Measurements from ENCODE around the gene LRRC10. TPM values are rescaled to one million over a fixed set of nuclear protein-coding genes. Genes with fewer than 3 reads are reported as not detected.
A peak's percentile ranks its signal among the peaks of the same experiment; 100 is the strongest.

LRRC10 gene
- polyA plus RNA-seq, 2 of the 4 experiments (the other 2 are of a cell fraction), result not detected

DNA sequence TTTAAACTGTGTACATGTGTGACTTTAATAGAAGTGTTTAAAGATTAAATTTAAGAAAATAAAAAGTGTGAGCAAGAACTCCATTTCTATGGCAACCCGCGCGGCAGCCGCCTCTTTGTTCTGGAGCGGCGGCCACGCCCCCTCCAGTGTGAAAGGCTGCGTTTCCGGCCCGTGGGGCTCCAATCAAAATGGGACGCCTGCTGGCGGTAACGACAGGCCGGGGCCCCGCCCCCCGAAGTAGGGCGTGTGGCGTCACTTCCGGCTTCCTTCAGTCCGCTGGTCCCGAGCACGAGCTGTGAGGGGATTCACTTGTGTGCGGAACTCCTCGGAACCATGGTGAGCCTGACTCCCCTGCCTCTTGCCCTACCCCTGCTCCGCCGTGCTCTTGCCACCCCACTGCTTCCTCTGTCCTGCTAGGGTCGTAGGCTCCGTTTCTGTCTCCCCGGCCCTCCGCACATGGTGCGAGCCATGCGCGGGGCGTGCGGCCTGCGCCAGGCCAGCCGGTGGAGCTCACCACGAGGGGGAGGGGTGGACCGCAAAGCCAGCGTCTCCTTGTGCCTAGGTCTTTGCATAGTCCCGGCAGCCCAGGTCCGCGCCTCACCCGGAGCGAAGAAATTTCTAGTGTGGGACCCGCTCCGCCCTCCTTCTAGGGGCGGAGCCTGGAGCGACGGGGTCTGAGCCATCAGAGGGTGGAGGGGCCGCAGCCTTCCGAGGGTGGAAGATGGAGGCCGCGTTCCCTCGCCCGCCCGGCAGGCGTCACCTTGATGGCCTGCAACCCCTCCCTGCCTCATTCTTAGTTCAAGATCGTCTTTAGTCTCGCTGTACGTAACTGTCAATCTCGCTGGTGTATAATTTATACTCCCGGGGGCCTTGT lies 25.3 kb downstream of the LRRC10 start, which contains the start of gene CCT2 (continued):
- TF ChIP-seq RAD21 (conservative IDR thresholded peaks at IDR 0.05 in 1 of 2, IDR thresholded peaks at IDR 0.05 in 1 of 2), result peak in 1 of 2 experiments; percentile 29; a peak in 2 of 5 replicates
- TF ChIP-seq ZC3H11A (IDR thresholded peaks at IDR 0.05), result no peak
- TF ChIP-seq, protein P1, sequence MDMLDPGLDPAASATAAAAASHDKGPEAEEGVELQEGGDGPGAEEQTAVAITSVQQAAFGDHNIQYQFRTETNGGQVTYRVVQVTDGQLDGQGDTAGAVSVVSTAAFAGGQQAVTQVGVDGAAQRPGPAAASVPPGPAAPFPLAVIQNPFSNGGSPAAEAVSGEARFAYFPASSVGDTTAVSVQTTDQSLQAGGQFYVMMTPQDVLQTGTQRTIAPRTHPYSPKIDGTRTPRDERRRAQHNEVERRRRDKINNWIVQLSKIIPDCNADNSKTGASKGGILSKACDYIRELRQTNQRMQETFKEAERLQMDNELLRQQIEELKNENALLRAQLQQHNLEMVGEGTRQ (IDR thresholded peaks at IDR 0.05), result 0 out of 2 replicates have a peak, but pooled peaks have one; percentile 5
- TF ChIP-seq, protein P2, sequence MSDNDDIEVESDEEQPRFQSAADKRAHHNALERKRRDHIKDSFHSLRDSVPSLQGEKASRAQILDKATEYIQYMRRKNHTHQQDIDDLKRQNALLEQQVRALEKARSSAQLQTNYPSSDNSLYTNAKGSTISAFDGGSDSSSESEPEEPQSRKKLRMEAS (IDR thresholded peaks at IDR 0.05), result peak; percentile 99
- 0 out of 2 replicates have a peak, but pooled peaks have one; percentile 52 for TF ChIP-seq HOXB13 (CRISPR knock-in tag; IDR thresholded peaks at IDR 0.05; ENCODE audit: low read depth)
- TF ChIP-seq, protein P3, sequence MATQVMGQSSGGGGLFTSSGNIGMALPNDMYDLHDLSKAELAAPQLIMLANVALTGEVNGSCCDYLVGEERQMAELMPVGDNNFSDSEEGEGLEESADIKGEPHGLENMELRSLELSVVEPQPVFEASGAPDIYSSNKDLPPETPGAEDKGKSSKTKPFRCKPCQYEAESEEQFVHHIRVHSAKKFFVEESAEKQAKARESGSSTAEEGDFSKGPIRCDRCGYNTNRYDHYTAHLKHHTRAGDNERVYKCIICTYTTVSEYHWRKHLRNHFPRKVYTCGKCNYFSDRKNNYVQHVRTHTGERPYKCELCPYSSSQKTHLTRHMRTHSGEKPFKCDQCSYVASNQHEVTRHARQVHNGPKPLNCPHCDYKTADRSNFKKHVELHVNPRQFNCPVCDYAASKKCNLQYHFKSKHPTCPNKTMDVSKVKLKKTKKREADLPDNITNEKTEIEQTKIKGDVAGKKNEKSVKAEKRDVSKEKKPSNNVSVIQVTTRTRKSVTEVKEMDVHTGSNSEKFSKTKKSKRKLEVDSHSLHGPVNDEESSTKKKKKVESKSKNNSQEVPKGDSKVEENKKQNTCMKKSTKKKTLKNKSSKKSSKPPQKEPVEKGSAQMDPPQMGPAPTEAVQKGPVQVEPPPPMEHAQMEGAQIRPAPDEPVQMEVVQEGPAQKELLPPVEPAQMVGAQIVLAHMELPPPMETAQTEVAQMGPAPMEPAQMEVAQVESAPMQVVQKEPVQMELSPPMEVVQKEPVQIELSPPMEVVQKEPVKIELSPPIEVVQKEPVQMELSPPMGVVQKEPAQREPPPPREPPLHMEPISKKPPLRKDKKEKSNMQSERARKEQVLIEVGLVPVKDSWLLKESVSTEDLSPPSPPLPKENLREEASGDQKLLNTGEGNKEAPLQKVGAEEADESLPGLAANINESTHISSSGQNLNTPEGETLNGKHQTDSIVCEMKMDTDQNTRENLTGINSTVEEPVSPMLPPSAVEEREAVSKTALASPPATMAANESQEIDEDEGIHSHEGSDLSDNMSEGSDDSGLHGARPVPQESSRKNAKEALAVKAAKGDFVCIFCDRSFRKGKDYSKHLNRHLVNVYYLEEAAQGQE (IDR thresholded peaks at IDR 0.05), result peak; percentile 10; the same call in 1 of the 2 replicates
- peak; percentile 93 to 97 for TF ChIP-seq JUN (IDR thresholded peaks at IDR 0.05)
- TF ChIP-seq MYC (IDR thresholded peaks at IDR 0.05; ENCODE audit: borderline replicate concordance, low read length), result peak; percentile 94
- TF ChIP-seq FOXS1 (CRISPR knock-in tag; IDR thresholded peaks at IDR 0.05), result 0 out of 2 replicates have a peak, but pooled peaks have one; percentile 69
- TF ChIP-seq PHF8 (IDR thresholded peaks at IDR 0.05; ENCODE audit: borderline replicate concordance, low read depth), result peak; percentile 99
- TF ChIP-seq, protein P4, sequence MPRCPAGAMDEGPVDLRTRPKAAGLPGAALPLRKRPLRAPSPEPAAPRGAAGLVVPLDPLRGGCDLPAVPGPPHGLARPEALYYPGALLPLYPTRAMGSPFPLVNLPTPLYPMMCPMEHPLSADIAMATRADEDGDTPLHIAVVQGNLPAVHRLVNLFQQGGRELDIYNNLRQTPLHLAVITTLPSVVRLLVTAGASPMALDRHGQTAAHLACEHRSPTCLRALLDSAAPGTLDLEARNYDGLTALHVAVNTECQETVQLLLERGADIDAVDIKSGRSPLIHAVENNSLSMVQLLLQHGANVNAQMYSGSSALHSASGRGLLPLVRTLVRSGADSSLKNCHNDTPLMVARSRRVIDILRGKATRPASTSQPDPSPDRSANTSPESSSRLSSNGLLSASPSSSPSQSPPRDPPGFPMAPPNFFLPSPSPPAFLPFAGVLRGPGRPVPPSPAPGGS (IDR thresholded peaks at IDR 0.05), result peak; percentile 95; the same call in 2 of the 3 replicates
- no peak for TF ChIP-seq HDAC2 (IDR thresholded peaks at IDR 0.05)
- TF ChIP-seq CHD4 (IDR thresholded peaks at IDR 0.05; ENCODE audit: borderline replicate concordance), result no peak
- peak; percentile 8; the same call in 1 of the 2 replicates for TF ChIP-seq GATA3 (IDR thresholded peaks at IDR 0.05; ENCODE audit: borderline replicate concordance)

DNA sequence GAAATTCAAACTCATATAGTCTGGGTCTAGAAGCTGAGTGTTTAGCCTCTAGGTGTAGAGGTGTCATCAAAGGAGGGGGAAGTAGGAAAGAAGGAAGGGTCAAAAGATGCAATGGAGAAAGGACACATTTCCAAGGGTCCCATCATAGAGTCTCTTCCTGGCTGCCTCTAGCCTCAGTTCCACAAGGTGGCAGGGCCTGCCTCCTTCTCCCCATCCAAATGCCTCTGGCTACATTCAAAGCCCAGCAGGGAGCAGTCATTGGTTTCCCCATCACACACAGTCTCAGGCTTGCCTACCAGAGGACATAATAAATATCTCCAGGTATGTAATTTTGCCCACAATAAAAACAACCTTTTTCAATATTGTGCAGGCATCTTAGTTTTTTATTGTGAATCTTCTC lies 27.5 kb downstream of the LRRC10 start:
- ATAC-seq, result peak in 1 of 2 experiments; percentile 8; a peak in 1 of 6 replicates
- no peak for DNase-seq (ENCODE audit: low read depth in 1 of 2, low spot score in 1 of 2)
- FAIRE-seq, result no peak
- Histone ChIP-seq H3K4me1 (peaks cover 10% of the 10 kb centered on the region), H3K4me3 (no peak overlapping the region), H3K9me3 (no peaks in the 10 kb centered on the region), H3K27ac (no peak overlapping the region), H3K4me2 (no peak overlapping the region)
- TF ChIP-seq RAD21 (conservative IDR thresholded peaks at IDR 0.05 in 1 of 2, IDR thresholded peaks at IDR 0.05 in 1 of 2) (0 out of 5 replicates have a peak, but pooled peaks of 1 of the 2 experiments have one; percentile 15), EP300 (IDR thresholded peaks at IDR 0.05) (no peak)
- CTCF ChIA-PET, result interaction anchor here (1.1 to 4.5 kb wide), 3 partner anchors 12 to 195 kb away, joined by 4 to 35 read pairs (median 23); no protein-coding TSS in a partner anchor
- POLR2A ChIA-PET, result no interaction called here

DNA sequence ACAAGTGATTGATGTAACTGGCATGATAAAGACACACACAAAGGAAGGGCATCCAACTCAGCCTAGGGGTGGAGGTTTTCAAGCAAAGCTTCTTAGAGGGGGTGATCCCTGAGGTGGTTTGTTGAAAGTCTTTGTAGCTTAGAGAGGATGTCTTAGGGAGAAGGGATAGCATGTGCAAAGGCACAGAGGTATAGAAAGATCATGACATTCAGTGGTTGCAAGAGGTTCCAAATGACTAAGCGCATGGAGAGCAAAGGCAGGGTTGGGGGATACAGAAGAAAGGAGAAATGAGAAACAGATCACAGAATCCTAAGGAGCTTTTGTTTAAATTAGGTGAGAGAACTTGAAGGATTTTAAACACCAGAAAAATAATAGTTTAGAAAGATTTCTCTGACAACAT lies 30.6 kb downstream of the LRRC10 start:
- no peak overlapping the region for H3K27ac ChIP-seq
- 93% methylated on average over 1 of the region's 1 CpG for WGBS (ENCODE audit: missing lambda C conversion rate)
- ATAC-seq (no peak), DNase-seq (ENCODE audit: low read depth in 1 of 2, low spot score in 1 of 2) (no peak), FAIRE-seq (no peak)
- H3K4me1 ChIP-seq, result peaks cover 5% of the 10 kb centered on the region; the same call in 2 of the 3 replicates
- POLR2A ChIA-PET, result no interaction called here
- no peak overlapping the region for H3K4me2 ChIP-seq
- CTCF ChIA-PET, result interaction anchor here (1.1 to 4.5 kb wide), 4 partner anchors 9 to 222 kb away, joined by 3 to 35 read pairs (median 4); no protein-coding TSS in a partner anchor
- H3K9me3 ChIP-seq, result no peaks in the 10 kb centered on the region
- H3K4me3 ChIP-seq, result no peak overlapping the region
- TF ChIP-seq BHLHE40 (IDR thresholded peaks at IDR 0.05; ENCODE audit: low read depth, low read length) (no peak), RFX5 (IDR thresholded peaks at IDR 0.05) (no peak), EP300 (IDR thresholded peaks at IDR 0.05) (no peak), SREBF2 (IDR thresholded peaks at IDR 0.05) (no peak), FOSB (CRISPR knock-in tag; IDR thresholded peaks at IDR 0.05) (no peak), KDM5A (IDR thresholded peaks at IDR 0.05) (no peak), NPAS2 (CRISPR knock-in tag; IDR thresholded peaks at IDR 0.05; ENCODE audit: borderline replicate concordance) (no peak), CBX2 (IDR thresholded peaks at IDR 0.05; ENCODE audit: borderline replicate concordance, low read depth) (no peak), CEBPB (IDR thresholded peaks at IDR 0.05) (no peak)
- TF ChIP-seq, protein P5, sequence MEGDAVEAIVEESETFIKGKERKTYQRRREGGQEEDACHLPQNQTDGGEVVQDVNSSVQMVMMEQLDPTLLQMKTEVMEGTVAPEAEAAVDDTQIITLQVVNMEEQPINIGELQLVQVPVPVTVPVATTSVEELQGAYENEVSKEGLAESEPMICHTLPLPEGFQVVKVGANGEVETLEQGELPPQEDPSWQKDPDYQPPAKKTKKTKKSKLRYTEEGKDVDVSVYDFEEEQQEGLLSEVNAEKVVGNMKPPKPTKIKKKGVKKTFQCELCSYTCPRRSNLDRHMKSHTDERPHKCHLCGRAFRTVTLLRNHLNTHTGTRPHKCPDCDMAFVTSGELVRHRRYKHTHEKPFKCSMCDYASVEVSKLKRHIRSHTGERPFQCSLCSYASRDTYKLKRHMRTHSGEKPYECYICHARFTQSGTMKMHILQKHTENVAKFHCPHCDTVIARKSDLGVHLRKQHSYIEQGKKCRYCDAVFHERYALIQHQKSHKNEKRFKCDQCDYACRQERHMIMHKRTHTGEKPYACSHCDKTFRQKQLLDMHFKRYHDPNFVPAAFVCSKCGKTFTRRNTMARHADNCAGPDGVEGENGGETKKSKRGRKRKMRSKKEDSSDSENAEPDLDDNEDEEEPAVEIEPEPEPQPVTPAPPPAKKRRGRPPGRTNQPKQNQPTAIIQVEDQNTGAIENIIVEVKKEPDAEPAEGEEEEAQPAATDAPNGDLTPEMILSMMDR (IDR thresholded peaks at IDR 0.05), result no peak
- TF ChIP-seq, protein P4 (IDR thresholded peaks at IDR 0.05), result no peak
